SKM-1 treated with dmso at 0.1 percent for 144 hours (cell line): Measurements from ENCODE around the gene LMAN2.

Experiments
- DNase-seq: peaks from one replicate; lab custom pipeline; 2025; ENCODE audit not compliant: unreplicated experiment; lab: John Stamatoyannopoulos, UW

Gene LMAN2

DNA sequence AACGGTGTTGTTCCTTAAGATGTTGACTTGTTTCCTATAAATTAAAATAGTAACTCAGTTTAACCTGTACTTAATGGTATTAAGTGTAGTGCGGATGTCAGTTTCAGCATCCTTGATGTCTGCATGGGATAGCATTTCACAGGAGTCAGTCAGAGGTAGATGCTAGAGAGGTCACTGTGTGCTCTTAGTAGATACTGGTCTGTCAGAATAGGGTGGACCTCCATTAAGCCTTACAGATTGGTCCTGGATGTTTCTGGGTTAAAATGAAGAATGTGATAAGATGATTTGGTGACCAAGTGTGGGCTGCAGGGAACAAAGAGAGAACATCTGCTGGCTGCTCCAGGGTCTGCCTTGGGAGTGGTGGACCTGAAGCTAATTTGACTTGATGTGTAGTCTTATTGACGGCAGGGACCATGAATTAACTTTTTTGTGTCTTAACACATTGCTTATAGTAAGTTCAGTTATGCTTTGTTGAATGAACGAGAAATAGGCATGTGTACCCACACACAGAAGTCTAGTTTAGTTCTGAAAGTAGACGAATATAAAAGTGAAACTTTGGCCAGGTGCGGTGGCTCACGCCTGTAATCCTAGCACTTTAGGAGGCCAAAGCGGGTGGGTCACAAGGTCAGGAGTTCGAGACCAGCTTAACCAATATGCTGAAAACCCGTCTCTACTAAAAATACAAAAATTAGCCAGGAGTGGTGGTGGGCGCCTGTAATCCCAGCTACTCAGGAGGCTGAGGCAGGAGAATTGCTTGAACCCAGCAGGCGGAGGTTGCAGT lies 60.5 kb downstream of the LMAN2 start:
- no peak for DNase-seq

DNA sequence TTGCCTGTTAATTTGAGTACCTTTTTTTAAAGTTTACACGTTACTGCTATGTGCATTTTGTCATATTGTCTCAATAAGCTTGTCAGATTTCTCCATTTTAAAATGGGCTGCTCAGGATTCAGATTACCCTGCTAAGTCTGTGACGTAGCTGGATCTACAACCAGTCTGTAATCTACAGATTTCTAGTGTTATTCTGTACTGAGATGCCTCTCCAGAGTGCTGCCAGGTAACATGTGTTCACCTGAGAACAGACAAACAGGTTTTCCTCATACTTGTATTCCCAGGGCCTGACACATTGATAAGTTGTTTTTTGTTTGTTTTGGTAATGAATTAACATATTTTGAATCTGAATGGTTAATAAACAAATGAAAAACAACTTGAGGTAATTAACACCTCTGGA lies 63.3 kb downstream of the LMAN2 start:
- DNase-seq, result no peak
